Measurements from ENCODE around the gene ERGIC1. TPM values are rescaled to one million over a fixed set of nuclear protein-coding genes. Genes with fewer than 3 reads are reported as not detected.
"Not testable (repeated sequence)": the region's sequence is repeated elsewhere in the genome, so short reads cannot be mapped to it uniquely, and the experiment has no call there.

ERGIC1 gene
- total RNA-seq, 1 experiment from 2014 or later = 89.8 TPM

DNA sequence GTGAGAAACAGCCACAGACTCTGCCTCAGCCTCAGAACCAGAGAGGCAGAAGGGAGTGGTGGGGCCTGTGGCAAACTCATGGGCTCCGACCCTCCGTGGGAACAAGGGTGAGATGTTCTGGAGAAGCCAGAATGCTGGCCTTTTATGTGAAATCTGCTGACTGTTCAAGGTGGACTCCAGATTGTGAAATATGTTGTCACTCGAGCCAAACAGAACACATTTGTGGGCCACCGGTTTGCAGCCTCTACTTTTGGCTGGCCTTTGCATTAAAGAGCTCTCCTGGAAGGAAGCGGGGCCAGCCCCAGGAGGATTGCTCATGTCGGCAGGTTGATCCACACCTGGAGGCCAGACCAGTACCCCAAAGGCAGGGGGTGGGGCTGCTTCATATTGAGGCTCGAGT lies 62.4 kb downstream of the ERGIC1 start (continued):
- TF ChIP-seq, protein P1, sequence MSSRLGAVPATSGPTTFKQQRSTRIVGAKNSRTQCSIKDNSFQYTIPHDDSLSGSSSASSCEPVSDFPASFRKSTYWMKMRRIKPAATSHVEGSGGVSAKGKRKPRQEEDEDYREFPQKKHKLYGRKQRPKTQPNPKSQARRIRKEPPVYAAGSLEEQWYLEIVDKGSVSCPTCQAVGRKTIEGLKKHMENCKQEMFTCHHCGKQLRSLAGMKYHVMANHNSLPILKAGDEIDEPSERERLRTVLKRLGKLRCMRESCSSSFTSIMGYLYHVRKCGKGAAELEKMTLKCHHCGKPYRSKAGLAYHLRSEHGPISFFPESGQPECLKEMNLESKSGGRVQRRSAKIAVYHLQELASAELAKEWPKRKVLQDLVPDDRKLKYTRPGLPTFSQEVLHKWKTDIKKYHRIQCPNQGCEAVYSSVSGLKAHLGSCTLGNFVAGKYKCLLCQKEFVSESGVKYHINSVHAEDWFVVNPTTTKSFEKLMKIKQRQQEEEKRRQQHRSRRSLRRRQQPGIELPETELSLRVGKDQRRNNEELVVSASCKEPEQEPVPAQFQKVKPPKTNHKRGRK (CRISPR knock-in tag; IDR thresholded peaks at IDR 0.05; ENCODE audit: borderline replicate concordance) = no peak
- TF ChIP-seq, protein P2, sequence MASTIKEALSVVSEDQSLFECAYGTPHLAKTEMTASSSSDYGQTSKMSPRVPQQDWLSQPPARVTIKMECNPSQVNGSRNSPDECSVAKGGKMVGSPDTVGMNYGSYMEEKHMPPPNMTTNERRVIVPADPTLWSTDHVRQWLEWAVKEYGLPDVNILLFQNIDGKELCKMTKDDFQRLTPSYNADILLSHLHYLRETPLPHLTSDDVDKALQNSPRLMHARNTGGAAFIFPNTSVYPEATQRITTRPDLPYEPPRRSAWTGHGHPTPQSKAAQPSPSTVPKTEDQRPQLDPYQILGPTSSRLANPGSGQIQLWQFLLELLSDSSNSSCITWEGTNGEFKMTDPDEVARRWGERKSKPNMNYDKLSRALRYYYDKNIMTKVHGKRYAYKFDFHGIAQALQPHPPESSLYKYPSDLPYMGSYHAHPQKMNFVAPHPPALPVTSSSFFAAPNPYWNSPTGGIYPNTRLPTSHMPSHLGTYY (CRISPR knock-in tag; IDR thresholded peaks at IDR 0.05) = no peak
- no peak for TF ChIP-seq ZNF317 (CRISPR knock-in tag; IDR thresholded peaks at IDR 0.05; ENCODE audit: borderline replicate concordance, low read depth)
- TF ChIP-seq RELA (CRISPR knock-in tag; IDR thresholded peaks at IDR 0.05; ENCODE audit: borderline replicate concordance) = no peak

DNA sequence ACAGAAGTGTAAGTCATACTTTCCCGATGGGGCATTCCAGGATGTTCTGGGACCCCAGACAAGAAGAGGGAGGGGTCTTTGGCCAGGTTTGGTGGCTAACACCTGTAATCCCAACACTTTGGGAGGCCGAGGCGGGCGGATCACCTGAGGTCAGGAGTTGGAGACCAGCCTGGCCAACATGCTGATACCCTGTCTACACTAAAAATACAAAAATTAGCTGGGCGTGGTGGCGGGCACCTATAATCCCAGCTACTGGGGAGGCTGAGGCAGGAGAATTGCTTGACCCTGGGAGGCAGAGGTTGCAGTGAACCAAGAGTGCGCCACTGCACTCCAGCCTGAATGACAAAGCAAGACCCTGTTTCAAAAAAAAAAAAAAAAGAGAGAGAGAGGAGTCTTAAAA lies 63.0 kb downstream of the ERGIC1 start:
- H3K9me3 Mint-ChIP-seq; H3K27me3 Mint-ChIP-seq (ENCODE audit: low read depth); H3K4me3 Mint-ChIP-seq; H3K27ac Mint-ChIP-seq; H3K4me1 Mint-ChIP-seq; ATAC-seq; DNase-seq (ENCODE audit: low spot score): not testable (repeated sequence)
- POLR2A ChIA-PET = interaction anchor here (0.7 kb wide), 1 partner anchor 17 kb away, joined by 4 read pairs; no protein-coding TSS in a partner anchor
- peaks cover 33% of the 10 kb centered on the region for H3K36me3 Mint-ChIP-seq
- CTCF ChIA-PET = interaction anchor here (1.9 kb wide), 1 partner anchor 42 kb away, joined by 4 read pairs; no protein-coding TSS in a partner anchor

DNA sequence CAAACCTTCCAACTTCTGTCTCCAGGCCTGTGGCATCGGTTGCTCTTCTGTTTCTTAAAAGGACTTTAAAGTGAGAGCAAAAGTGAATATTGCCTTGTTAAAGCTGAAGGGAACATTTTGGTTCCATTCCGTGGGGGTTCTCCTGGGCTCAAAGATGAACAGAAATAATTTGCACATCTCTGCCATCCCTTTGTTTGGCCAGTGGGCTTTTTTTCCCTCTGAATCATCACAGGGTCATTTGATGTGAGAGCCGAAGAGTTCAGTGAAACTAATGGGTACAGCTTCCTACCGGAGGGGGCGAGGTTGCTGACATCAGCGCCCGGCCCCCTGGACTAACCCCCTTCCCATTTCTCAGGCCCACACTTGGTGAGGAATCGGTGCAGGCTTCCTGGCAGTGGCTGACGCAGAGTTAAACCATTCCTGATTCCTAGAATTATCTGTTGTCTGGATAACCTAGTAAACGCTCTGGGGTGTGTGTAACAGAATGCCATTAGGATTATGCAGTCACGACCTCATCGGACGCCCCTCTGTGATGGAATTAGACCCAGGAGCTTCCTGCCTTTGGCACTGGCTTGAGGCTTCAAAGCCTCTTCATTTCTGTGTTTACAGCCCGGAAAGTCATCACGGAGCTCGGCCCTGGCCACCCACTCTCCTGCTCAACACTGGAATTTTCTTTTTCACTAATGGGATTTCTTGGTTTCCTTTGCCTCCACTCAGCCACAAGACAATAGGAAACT lies 63.6 kb downstream of the ERGIC1 start:
- Mint-ChIP-seq H3K27me3 (ENCODE audit: low read depth) (no peaks in the 10 kb centered on the region), H3K4me1 (no peaks in the 10 kb centered on the region), H3K4me3 (no peak overlapping the region), H3K36me3 (peaks cover 33% of the 10 kb centered on the region), H3K27ac (no peak overlapping the region), H3K9me3 (no peaks in the 10 kb centered on the region)
- ATAC-seq (no peak), DNase-seq (ENCODE audit: low spot score) (no peak)
- TF ChIP-seq RORB (CRISPR knock-in tag; IDR thresholded peaks at IDR 0.05) (no peak), KAT7 (CRISPR knock-in tag; IDR thresholded peaks at IDR 0.05; ENCODE audit: borderline replicate concordance) (no peak), PRRX2 (CRISPR knock-in tag; IDR thresholded peaks at IDR 0.05) (no peak)
- POLR2A ChIA-PET = interaction anchor here (0.7 kb wide), 1 partner anchor 16 kb away, joined by 4 read pairs; no protein-coding TSS in a partner anchor
- CTCF ChIA-PET = interaction anchor here (1.3 kb wide), 1 partner anchor 41 kb away, joined by 4 read pairs; no protein-coding TSS in a partner anchor

DNA sequence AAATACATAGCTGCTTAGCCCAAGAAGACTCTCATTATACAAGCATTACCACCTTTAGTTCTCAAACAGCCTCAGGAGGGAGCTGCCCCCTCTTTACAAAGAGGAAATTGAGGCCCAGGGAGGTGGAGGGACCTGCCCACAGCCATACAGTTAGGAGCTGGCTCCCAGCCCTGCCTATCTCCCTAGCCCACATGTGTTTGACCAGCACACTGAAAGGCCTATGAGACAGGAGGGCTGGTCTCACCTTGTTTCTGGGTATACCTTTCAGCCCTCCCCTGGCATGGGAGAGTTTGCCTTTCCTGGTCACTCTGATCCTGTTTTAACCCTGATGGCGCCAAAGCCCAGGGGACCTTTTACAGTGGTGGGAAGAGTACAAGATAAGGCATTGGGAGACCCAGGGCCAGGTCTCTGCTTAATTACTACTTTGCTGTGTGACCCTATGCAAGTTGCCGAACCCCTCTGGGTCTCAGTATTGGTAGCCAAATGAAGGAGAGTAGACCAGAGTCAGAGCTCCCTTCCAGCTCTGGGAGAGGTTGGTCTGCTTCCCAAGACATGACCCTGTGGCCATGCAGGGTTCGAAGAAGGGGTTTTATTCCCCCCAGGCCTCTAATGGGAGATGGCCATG lies 64.3 kb downstream of the ERGIC1 start:
- Mint-ChIP-seq H3K27ac (no peak overlapping the region), H3K4me1 (no peaks in the 10 kb centered on the region), H3K4me3 (no peak overlapping the region), H3K9me3 (no peaks in the 10 kb centered on the region), H3K36me3 (peaks cover 33% of the 10 kb centered on the region), H3K27me3 (ENCODE audit: low read depth) (no peaks in the 10 kb centered on the region)
- DNase-seq (ENCODE audit: low spot score) = no peak
- POLR2A ChIA-PET = no interaction called here
- TF ChIP-seq CREB1 (CRISPR knock-in tag; IDR thresholded peaks at IDR 0.05) (no peak), ZNF423 (CRISPR knock-in tag; IDR thresholded peaks at IDR 0.05) (no peak), ZNF317 (CRISPR knock-in tag; IDR thresholded peaks at IDR 0.05; ENCODE audit: borderline replicate concordance, low read depth) (no peak), EMX1 (CRISPR knock-in tag; IDR thresholded peaks at IDR 0.05) (no peak), IRF2 (CRISPR knock-in tag; IDR thresholded peaks at IDR 0.05; ENCODE audit: borderline replicate concordance, low read depth) (no peak), ESRRA (CRISPR knock-in tag; IDR thresholded peaks at IDR 0.05; ENCODE audit: borderline replicate concordance) (no peak)
- TF ChIP-seq, protein P3, sequence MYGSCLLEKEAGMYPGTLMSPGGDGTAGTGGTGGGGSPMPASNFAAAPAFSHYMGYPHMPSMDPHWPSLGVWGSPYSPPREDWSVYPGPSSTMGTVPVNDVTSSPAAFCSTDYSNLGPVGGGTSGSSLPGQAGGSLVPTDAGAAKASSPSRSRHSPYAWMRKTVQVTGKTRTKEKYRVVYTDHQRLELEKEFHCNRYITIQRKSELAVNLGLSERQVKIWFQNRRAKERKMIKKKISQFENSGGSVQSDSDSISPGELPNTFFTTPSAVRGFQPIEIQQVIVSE (CRISPR knock-in tag; IDR thresholded peaks at IDR 0.05; ENCODE audit: borderline replicate concordance) = no peak
- TF ChIP-seq, protein P4, sequence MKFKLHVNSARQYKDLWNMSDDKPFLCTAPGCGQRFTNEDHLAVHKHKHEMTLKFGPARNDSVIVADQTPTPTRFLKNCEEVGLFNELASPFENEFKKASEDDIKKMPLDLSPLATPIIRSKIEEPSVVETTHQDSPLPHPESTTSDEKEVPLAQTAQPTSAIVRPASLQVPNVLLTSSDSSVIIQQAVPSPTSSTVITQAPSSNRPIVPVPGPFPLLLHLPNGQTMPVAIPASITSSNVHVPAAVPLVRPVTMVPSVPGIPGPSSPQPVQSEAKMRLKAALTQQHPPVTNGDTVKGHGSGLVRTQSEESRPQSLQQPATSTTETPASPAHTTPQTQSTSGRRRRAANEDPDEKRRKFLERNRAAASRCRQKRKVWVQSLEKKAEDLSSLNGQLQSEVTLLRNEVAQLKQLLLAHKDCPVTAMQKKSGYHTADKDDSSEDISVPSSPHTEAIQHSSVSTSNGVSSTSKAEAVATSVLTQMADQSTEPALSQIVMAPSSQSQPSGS (CRISPR knock-in tag; IDR thresholded peaks at IDR 0.05; ENCODE audit: borderline replicate concordance, low read depth) = no peak
- TF ChIP-seq, protein P5, sequence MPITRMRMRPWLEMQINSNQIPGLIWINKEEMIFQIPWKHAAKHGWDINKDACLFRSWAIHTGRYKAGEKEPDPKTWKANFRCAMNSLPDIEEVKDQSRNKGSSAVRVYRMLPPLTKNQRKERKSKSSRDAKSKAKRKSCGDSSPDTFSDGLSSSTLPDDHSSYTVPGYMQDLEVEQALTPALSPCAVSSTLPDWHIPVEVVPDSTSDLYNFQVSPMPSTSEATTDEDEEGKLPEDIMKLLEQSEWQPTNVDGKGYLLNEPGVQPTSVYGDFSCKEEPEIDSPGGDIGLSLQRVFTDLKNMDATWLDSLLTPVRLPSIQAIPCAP (CRISPR knock-in tag; IDR thresholded peaks at IDR 0.05) = no peak
- TF ChIP-seq, protein P6, sequence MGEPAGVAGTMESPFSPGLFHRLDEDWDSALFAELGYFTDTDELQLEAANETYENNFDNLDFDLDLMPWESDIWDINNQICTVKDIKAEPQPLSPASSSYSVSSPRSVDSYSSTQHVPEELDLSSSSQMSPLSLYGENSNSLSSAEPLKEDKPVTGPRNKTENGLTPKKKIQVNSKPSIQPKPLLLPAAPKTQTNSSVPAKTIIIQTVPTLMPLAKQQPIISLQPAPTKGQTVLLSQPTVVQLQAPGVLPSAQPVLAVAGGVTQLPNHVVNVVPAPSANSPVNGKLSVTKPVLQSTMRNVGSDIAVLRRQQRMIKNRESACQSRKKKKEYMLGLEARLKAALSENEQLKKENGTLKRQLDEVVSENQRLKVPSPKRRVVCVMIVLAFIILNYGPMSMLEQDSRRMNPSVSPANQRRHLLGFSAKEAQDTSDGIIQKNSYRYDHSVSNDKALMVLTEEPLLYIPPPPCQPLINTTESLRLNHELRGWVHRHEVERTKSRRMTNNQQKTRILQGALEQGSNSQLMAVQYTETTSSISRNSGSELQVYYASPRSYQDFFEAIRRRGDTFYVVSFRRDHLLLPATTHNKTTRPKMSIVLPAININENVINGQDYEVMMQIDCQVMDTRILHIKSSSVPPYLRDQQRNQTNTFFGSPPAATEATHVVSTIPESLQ (CRISPR knock-in tag; IDR thresholded peaks at IDR 0.05) = no peak
- TF ChIP-seq, protein P7, sequence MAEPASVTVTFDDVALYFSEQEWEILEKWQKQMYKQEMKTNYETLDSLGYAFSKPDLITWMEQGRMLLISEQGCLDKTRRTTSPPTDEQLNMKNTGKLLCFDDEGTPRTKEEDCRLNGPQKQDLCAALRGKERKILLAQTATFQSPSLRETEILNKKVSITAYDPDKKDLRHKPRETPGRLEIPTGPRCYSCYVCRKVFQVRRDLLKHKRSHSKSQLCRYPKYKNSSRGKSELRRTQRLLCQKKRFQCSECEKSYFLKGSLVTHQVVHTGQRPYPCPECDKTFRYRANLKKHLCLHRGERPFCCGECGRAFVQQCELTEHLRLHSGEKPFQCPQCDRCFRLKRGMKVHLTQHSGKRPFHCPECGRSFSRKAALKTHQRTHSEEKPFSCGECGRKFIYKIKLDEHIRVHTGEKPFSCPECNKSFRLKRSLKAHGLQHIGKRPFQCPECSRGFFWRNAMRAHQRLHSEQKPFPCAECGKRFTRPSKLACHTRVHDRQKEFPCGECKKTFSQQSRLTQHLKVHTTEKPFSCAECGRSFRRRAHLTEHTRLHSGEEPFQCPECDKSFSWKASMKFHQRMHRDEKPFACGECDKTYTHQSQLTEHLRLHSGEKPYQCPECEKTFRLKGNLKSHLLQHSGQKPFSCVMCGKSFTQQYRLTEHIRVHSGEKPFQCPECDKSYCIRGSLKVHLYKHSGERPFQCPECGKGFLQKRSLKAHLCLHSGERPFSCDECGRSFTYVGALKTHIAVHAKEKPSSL (CRISPR knock-in tag; conservative IDR thresholded peaks at IDR 0.05) = no peak
- ATAC-seq = no peak
- CTCF ChIA-PET = interaction anchor here (1.3 to 2.2 kb wide), 2 partner anchors 41 to 127 kb away, joined by 4 to 11 read pairs; no protein-coding TSS in a partner anchor
